ENCODE data around the gene CENPF. TPM values are rescaled to one million over a fixed set of nuclear protein-coding genes. Genes with fewer than 3 reads are reported as not detected.

CENPF gene, protein sequence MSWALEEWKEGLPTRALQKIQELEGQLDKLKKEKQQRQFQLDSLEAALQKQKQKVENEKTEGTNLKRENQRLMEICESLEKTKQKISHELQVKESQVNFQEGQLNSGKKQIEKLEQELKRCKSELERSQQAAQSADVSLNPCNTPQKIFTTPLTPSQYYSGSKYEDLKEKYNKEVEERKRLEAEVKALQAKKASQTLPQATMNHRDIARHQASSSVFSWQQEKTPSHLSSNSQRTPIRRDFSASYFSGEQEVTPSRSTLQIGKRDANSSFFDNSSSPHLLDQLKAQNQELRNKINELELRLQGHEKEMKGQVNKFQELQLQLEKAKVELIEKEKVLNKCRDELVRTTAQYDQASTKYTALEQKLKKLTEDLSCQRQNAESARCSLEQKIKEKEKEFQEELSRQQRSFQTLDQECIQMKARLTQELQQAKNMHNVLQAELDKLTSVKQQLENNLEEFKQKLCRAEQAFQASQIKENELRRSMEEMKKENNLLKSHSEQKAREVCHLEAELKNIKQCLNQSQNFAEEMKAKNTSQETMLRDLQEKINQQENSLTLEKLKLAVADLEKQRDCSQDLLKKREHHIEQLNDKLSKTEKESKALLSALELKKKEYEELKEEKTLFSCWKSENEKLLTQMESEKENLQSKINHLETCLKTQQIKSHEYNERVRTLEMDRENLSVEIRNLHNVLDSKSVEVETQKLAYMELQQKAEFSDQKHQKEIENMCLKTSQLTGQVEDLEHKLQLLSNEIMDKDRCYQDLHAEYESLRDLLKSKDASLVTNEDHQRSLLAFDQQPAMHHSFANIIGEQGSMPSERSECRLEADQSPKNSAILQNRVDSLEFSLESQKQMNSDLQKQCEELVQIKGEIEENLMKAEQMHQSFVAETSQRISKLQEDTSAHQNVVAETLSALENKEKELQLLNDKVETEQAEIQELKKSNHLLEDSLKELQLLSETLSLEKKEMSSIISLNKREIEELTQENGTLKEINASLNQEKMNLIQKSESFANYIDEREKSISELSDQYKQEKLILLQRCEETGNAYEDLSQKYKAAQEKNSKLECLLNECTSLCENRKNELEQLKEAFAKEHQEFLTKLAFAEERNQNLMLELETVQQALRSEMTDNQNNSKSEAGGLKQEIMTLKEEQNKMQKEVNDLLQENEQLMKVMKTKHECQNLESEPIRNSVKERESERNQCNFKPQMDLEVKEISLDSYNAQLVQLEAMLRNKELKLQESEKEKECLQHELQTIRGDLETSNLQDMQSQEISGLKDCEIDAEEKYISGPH (N-terminal part only)
- total RNA-seq: 30.5 and 47.7 TPM in 2 replicates

DNA sequence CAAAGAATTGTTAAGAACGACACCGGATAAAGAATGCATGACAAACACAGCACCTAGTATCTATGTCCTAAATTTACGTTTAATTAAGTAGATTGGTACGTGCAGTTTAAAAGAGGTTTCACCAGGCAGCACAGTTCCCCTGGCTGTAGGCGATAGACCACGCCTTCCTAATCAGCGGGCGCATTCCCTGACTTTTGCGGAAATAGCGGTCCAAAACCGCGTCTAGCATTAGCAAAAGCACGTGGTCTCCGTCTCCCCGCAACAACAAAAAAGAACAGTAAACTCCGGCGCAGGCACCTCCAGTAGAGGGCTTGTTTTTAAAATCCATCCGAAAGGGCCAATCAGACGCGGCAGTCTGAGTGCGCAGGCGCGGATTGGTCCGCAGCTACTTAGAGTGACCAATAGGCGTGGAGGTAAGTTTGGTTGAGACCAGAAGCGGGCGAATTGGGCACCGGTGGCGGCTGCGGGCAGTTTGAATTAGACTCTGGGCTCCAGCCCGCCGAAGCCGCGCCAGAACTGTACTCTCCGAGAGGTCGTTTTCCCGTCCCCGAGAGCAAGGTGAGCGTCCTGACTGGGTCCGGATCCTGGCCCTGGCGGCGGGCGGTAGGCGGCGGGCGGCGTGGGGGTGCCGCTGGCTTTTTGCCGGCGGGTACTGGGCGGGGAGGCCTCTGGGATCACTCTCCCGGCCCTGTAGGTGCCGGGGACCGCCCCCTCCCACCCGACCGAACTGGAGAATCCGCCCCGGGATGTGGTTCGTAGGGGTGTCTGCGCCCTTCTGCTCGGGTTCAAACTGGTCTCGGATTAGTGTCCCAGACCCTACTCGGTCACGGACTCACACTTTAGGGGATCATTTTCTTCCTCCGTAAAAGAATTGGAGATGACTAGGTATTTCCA lies at the start of gene CENPF:
CENPF (plus strand) TSS at position 432 of the 894 bp plus-strand sequence. CDS start 10,560 bp downstream, outside the sequence.

Other genes with a start within 250 kb of the CENPF start
- 30.5 and 45.2 TPM in 2 replicates for gene PTPN14, start 51.6 kb upstream of the CENPF start, total RNA-seq

All from subcutaneous preadipocyte (primary cell).